Muscle of leg (tissue), 11 donors: ENCODE measurements around the gene PPM1H. TPM values are rescaled to one million over a fixed set of nuclear protein-coding genes. Genes with fewer than 3 reads are reported as not detected.
A peak's percentile ranks its signal among the peaks of the same experiment; 100 is the strongest.

Source experiments
- DNase-seq: peaks from one replicate; pipeline ENCODE4 v3.0.0; 2013
- H3K27ac ChIP-seq: one replicate; pipeline ENCODE4 v1.5.1; 2013; ENCODE audit warnings: mild to moderate bottlenecking, low read length, control low read depth
- H3K27me3 ChIP-seq: one replicate; pipeline ENCODE4 v1.6.1; 2013; ENCODE audit warnings: low read length; ENCODE audit not compliant: control insufficient read depth, insufficient read depth
- H3K36me3 ChIP-seq: one replicate; pipeline ENCODE4 v1.6.1; 2013; ENCODE audit warnings: low read length; ENCODE audit not compliant: control insufficient read depth, insufficient read depth
- H3K4me1 ChIP-seq: one replicate; pipeline ENCODE4 v1.6.1; 2013; ENCODE audit warnings: low read length; ENCODE audit not compliant: control insufficient read depth, insufficient read depth
- H3K4me3 ChIP-seq: one replicate; pipeline ENCODE4 v1.5.1; 2013; ENCODE audit warnings: low read length, control low read depth
- H3K9me3 ChIP-seq: replicated peaks from 2 replicates; pipeline ENCODE4 v1.6.1; 2013; ENCODE audit warnings: low read depth, low read length; ENCODE audit not compliant: control insufficient read depth
- WGBS: methylation state at CpG from one replicate; pipeline ENCODE4 v1.1.5; 2013; ENCODE audit warnings: missing lambda C conversion rate; ENCODE audit not compliant: insufficient coverage; 5-methylcytosine and 5-hydroxymethylcytosine counted together
- polyA plus RNA-seq, 8 donors: library from polyadenylated mRNA; unstranded; fragments of 120-200 nt; gene quantifications; one replicate each; pipeline versions ENCODE4 v1.2.1 to v1.2.3, GENCODE V29; 2013; ENCODE audit warnings: inconsistent platforms in 1 of 8, low replicate concordance in 1 of 8; ENCODE audit not compliant: insufficient read length in 8 of 8, insufficient read depth in 1 of 8
- total RNA-seq: library from RNA; stranded (reverse); fragments of 120-200 nt; gene quantifications from one replicate; pipeline ENCODE4 v1.2.4, GENCODE V29; 2013

The PPM1H gene
- total and polyA plus RNA-seq, 9 donors: 2.7 to 4.2 (median 3.4) TPM

- Histone ChIP-seq H3K27ac (no peak overlapping the region), H3K36me3 (peaks cover 3% of the 10 kb centered on the region), H3K27me3 (no peaks in the 10 kb centered on the region), H3K9me3 (no peaks in the 10 kb centered on the region), H3K4me1 (peaks cover 5% of the 10 kb centered on the region), H3K4me3 (no peak overlapping the region)
- WGBS: no CpG with 5 or more reads among the region's 2 CpGs
- DNase-seq: no peak
These were observed 329.0 kb downstream of the PPM1H start for GRCh38 chr12:62605981-62606380.

GRCh38 chr12:62604871-62605270, 330.1 kb downstream of the PPM1H start:
- Histone ChIP-seq H3K27me3 (no peaks in the 10 kb centered on the region), H3K4me3 (peak overlapping the region; percentile 88), H3K9me3 (no peaks in the 10 kb centered on the region), H3K4me1 (peaks cover 5% of the 10 kb centered on the region), H3K36me3 (peaks cover 3% of the 10 kb centered on the region), H3K27ac (peak overlapping the region; percentile 97)
- peak; percentile 47 for DNase-seq
- no CpG with 5 or more reads among the region's 4 CpGs for WGBS

- Histone ChIP-seq H3K9me3 (no peaks in the 10 kb centered on the region), H3K27me3 (no peaks in the 10 kb centered on the region), H3K27ac (peak overlapping the region; percentile 97), H3K4me3 (peak overlapping the region; percentile 88), H3K4me1 (peaks cover 5% of the 10 kb centered on the region), H3K36me3 (peaks cover 3% of the 10 kb centered on the region)
- whole genome bisulfite sequencing: no CpG with 5 or more reads among the region's 1 CpG
- DNase-seq: no peak
These were observed 330.6 kb downstream of the PPM1H start for GRCh38 chr12:62604373-62604772.

GRCh38 chr12:62603811-62604098, 331.2 kb downstream of the PPM1H start:
- H3K4me1 ChIP-seq: peaks cover 5% of the 10 kb centered on the region
- H3K27ac ChIP-seq: peak overlapping the region; percentile 97
- no peak for DNase-seq
- no peaks in the 10 kb centered on the region for H3K27me3 ChIP-seq
- H3K4me3 ChIP-seq: peak overlapping the region; percentile 88
- WGBS: 0% methylated on average over 12 of the region's 14 CpGs
- peaks cover 1% of the 10 kb centered on the region for H3K36me3 ChIP-seq
- no peaks in the 10 kb centered on the region for H3K9me3 ChIP-seq

- Histone ChIP-seq H3K9me3 (no peaks in the 10 kb centered on the region), H3K27ac (peak overlapping the region; percentile 97), H3K36me3 (no peaks in the 10 kb centered on the region), H3K27me3 (no peaks in the 10 kb centered on the region), H3K4me1 (peaks cover 5% of the 10 kb centered on the region), H3K4me3 (peak overlapping the region; percentile 88)
- WGBS: under 1% methylated on average over 82 of the region's 94 CpGs
- DNase-seq: peak; percentile 94
These were observed 331.7 kb downstream of the PPM1H start for GRCh38 chr12:62603061-62603810.

- peak overlapping the region; percentile 97 for H3K27ac ChIP-seq
- H3K36me3 ChIP-seq: no peaks in the 10 kb centered on the region
- DNase-seq: peak; percentile 96
- H3K27me3 ChIP-seq: no peaks in the 10 kb centered on the region
- H3K4me3 ChIP-seq: peak overlapping the region; percentile 88
- WGBS: 0% methylated on average over 65 of the region's 66 CpGs
- H3K4me1 ChIP-seq: peaks cover 5% of the 10 kb centered on the region
- no peaks in the 10 kb centered on the region for H3K9me3 ChIP-seq
These were observed 332.5 kb downstream of the PPM1H start for GRCh38 chr12:62602255-62603060.

- DNase-seq: peak; percentile 39
- Histone ChIP-seq H3K27me3 (no peaks in the 10 kb centered on the region), H3K9me3 (no peaks in the 10 kb centered on the region), H3K36me3 (no peaks in the 10 kb centered on the region), H3K4me1 (peaks cover 5% of the 10 kb centered on the region), H3K4me3 (peak overlapping the region; percentile 88), H3K27ac (peak overlapping the region; percentile 97)
- 40% methylated on average over 1 of the region's 2 CpGs for WGBS
These were observed 333.2 kb downstream of the PPM1H start for GRCh38 chr12:62601765-62602164.

- Histone ChIP-seq H3K4me3 (no peak overlapping the region), H3K9me3 (no peaks in the 10 kb centered on the region), H3K27me3 (no peaks in the 10 kb centered on the region), H3K27ac (no peak overlapping the region), H3K36me3 (no peaks in the 10 kb centered on the region), H3K4me1 (peaks cover 2% of the 10 kb centered on the region)
- no CpG with 5 or more reads among the region's 5 CpGs for WGBS
- no peak for DNase-seq
These were observed 335.0 kb downstream of the PPM1H start for GRCh38 chr12:62599854-62600437.

- Histone ChIP-seq H3K9me3 (no peaks in the 10 kb centered on the region), H3K27ac (no peak overlapping the region), H3K36me3 (no peaks in the 10 kb centered on the region), H3K4me1 (peaks cover 2% of the 10 kb centered on the region), H3K27me3 (no peaks in the 10 kb centered on the region), H3K4me3 (no peak overlapping the region)
- no CpG with 5 or more reads among the region's 3 CpGs for WGBS
- DNase-seq: no peak
These were observed 336.1 kb downstream of the PPM1H start for GRCh38 chr12:62598846-62599245.

GRCh38 chr12:62597253-62597652, 337.7 kb downstream of the PPM1H start:
- Histone ChIP-seq H3K9me3 (no peaks in the 10 kb centered on the region), H3K36me3 (no peaks in the 10 kb centered on the region), H3K4me3 (no peak overlapping the region), H3K27ac (no peak overlapping the region), H3K4me1 (peaks cover 2% of the 10 kb centered on the region), H3K27me3 (no peaks in the 10 kb centered on the region)
- DNase-seq: no peak
- WGBS: no CpG with 5 or more reads among the region's 3 CpGs
